ENCODE results near the gene CX3CL1.
A peak's percentile ranks its signal among the peaks of the same experiment; 100 is the strongest.
"Not testable (repeated sequence)": the region's sequence is repeated elsewhere in the genome, so short reads cannot be mapped to it uniquely, and the experiment has no call there.

CX3CL1 gene

GRCh38 chr16:57357330-57358085, 14.8 kb upstream of the CX3CL1 start:
- no peak for DNase-seq (ENCODE audit: low spot score)

GRCh38 chr16:57358086-57358420, 14.2 kb upstream of the CX3CL1 start:
- DNase-seq (ENCODE audit: low spot score): no peak

DNA sequence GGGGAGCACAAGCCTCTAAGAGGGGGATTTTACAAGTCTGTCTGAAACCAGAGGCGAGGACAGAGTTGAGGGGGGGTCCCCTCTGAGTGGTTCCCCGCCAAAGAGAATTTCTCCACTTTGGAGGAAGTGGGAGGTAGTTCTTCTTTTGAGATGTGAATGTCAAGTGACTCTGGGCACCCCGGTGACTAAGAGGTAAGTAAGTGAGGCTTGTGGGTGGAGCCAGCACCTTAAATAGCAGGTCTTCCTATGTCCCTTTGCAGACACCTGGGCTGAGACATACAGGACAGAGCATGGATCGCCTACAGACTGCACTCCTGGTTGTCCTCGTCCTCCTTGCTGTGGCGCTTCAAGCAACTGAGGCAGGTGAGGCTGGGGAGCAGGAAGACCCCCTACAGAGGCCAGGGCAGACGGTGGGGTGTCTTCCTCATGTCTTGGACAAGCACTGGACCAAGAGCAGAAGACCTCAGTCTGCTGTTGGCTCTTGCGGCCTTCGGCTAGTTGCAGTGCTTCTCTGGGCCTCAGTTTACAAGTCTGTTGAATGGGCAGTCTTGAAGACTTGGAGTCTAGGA, 13.7 kb upstream of the CX3CL1 start, which contains the start of gene CCL22:
TSS of gene CCL22 (plus strand) at position 257 of the 569 bp plus-strand sequence. CDS start at position 291, 34 bp downstream.
- no peak for DNase-seq (ENCODE audit: low spot score)

DNA sequence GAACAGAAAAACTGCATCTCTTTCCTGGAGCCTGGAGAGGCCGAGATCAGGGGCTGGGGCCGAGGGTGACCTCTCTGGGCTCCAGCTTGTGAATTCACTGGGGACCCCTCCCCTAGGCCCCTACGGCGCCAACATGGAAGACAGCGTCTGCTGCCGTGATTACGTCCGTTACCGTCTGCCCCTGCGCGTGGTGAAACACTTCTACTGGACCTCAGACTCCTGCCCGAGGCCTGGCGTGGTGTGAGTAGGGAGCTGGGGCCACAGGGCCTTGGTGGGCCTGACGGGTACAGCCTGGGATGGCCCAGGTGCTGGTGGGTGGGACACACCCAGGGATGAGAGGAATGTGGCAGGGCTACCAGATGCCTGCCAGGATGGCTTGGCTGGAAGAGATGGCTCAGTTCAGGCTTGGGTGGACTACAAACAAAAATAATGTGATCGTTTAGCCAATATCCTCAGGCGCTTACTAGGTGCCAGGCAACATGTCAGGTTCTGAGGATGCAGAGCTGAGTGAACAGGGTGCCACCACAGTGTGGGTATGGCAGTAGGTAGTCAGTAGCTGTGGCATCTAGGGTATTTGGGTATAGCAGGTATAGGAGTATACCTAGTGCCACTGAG, 11.9 kb upstream of the CX3CL1 start:
- DNase-seq (ENCODE audit: low spot score): no peak

- no peak for DNase-seq (ENCODE audit: low spot score)
These were observed 10.9 kb upstream of the CX3CL1 start for GRCh38 chr16:57361404-57361803.

GRCh38 chr16:57364143-57364542, 8.1 kb upstream of the CX3CL1 start:
- no peak for DNase-seq (ENCODE audit: low spot score)

- no peak for DNase-seq (ENCODE audit: low spot score)
These were observed 5.7 kb upstream of the CX3CL1 start for GRCh38 chr16:57366544-57367040.

- DNase-seq (ENCODE audit: low spot score): no peak
These were observed 5.1 kb upstream of the CX3CL1 start for GRCh38 chr16:57367116-57367752.

GRCh38 chr16:57371494-57372371, 557 bp upstream of the CX3CL1 start:
- DNase-seq (ENCODE audit: low spot score): no peak

- no peak for DNase-seq (ENCODE audit: low spot score)
These were observed 1.0 kb downstream of the CX3CL1 start for GRCh38 chr16:57373117-57373947.

- DNase-seq (ENCODE audit: low spot score): no peak
These were observed 1.8 kb downstream of the CX3CL1 start for GRCh38 chr16:57374067-57374534.

- DNase-seq (ENCODE audit: low spot score): not testable (repeated sequence)
These were observed 2.7 kb downstream of the CX3CL1 start for GRCh38 chr16:57374925-57375465.

- DNase-seq (ENCODE audit: low spot score): no peak
These were observed 4.1 kb downstream of the CX3CL1 start for GRCh38 chr16:57376313-57376818.

- no peak for DNase-seq (ENCODE audit: low spot score)
These were observed 5.0 kb downstream of the CX3CL1 start for GRCh38 chr16:57377080-57377841.

GRCh38 chr16:57379579-57379978, 7.3 kb downstream of the CX3CL1 start:
- DNase-seq (ENCODE audit: low spot score): no peak

DNA sequence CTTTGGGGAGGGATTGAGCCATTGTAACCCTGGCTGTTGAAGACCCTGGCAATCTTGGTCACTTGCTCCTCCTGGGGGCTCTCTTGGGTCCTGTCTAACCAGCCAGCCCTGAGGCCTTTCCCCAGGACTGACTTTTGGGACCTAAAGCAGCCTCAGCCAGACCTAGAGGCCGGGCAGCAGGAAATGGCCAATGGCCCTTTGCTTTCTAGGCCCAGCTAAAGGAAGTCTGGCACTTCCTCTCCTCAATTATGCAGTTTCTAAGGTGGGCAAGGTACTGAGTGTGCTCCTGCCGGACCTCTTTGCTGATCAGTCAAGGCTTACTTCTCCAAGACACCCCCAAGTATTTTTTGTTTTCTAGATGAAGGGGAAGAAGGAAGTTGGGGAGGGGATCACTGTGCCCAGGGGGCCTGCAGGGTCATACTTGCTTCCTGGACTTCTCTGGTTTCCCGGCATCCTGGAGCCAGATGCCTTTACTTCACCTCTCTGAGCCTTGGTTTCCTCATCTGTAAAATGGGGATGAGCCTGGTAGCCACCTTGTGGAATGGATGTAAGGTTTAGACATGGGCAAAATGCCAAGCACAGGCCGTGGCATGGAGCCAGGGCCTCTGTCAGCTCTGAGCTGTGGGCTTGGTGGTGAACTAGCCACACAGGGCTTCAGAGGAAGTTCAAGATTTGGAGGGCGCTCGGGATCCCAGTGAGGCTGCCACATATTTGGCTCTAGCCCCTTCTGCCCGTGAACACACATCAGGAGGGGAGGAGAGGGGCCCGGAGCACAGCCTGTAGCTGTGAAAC, 8.6 kb downstream of the CX3CL1 start:
- peak; percentile 24 for DNase-seq (ENCODE audit: low spot score)

DNA sequence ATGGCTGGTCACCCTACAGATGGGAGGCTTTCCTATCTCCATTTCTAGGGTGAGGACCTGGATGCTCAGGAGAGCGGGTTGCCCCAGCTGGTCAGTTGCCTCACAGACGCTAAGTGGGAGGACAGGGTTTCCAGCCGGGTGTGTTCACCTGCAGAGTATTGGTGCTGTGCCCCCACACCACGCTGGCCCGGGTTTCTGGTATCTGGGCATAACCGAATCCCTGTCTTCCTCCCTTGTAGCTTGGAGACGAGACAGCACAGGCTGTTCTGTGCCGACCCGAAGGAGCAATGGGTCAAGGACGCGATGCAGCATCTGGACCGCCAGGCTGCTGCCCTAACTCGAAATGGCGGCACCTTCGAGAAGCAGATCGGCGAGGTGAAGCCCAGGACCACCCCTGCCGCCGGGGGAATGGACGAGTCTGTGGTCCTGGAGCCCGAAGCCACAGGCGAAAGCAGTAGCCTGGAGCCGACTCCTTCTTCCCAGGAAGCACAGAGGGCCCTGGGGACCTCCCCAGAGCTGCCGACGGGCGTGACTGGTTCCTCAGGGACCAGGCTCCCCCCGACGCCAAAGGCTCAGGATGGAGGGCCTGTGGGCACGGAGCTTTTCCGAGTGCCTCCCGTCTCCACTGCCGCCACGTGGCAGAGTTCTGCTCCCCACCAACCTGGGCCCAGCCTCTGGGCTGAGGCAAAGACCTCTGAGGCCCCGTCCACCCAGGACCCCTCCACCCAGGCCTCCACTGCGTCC, 9.7 kb downstream of the CX3CL1 start:
- DNase-seq (ENCODE audit: low spot score): no peak

Measured in hematopoietic multipotent progenitor cell treated with erythropoietin and hydrocortisone succinate and interleukin-3 and kit ligand, for 17 days (in vitro differentiated cells).